Tongue (tissue), 2 donors: ENCODE data around the gene TMOD1. TPM values are rescaled to one million over a fixed set of nuclear protein-coding genes. Genes with fewer than 3 reads are reported as not detected.
A peak's percentile ranks its signal among the peaks of the same experiment; 100 is the strongest.
"Not testable (repeated sequence)": the region's sequence is repeated elsewhere in the genome, so short reads cannot be mapped to it uniquely, and the experiment has no call there.

Experiments used
- DNase-seq: peaks from one replicate; pipeline ENCODE4 v3.0.0-alpha.2; 2015
- total RNA-seq: library from RNA; depleted of rRNA; stranded (reverse); fragments of >200 nt; gene quantifications from one replicate; pipeline ENCODE4 v1.2.3, GENCODE V29; 2014

TMOD1 gene
- total RNA-seq, 1 donor from 2014 or later: 103 TPM

DNA sequence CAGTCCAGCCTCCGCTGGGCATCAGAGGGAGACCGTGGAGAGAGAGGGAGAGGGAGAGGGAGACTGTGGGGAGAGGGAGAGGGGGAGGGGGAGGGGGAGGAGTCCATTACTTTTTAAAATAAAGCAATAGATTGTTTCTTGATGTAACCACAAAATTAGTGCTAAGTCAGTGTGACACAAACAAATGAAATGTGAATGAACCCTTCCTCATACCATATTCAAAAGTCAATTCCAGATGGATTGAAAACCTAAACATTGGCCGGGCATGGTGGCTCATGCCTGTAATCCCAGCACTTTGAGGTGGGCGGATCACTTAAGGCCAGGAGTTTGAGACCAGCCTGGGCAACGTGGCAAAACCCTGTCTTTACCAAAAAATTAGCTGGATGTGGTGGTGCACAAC lies 2.6 kb upstream of the TMOD1 start:
- not testable (repeated sequence) for DNase-seq

DNA sequence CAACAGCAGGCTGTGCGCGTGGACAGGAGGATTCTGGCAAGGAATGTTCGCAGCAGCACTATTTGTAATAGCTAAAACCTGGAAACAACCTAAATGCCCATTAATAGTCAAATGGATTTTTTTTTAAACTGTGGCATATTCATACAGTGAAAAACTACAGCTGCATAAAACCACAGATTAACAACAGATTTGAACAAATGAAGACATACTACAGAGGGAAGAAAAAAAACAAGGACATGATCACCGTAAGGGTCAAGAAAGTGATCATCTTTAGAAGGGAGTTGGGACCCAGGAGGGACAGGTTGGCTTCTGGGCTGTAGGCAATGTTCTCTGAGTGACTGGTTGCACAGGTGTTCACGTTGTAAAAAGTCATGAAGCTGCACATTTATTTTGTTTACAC lies 1.2 kb upstream of the TMOD1 start:
- no peak for DNase-seq

DNA sequence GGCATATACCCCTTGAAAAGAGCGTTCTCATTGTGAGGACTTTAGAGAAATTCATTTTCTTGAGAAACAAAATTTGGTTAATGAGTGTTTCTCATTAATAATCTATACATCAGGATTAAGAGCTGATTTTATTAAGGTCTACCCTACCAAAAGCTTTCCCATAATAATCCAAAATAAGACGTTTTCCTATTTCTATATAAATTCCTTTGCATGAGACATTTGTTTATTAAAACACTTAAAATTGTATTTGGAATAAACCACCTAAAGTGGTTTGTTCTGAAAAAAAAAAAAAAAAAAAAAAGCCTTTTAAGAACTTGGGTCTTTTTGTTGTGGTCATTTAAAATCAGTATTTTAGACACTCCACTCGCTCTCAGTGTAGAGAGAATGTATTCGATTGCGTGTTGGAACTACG lies 695 bp upstream of the TMOD1 start:
- no peak for DNase-seq

DNA sequence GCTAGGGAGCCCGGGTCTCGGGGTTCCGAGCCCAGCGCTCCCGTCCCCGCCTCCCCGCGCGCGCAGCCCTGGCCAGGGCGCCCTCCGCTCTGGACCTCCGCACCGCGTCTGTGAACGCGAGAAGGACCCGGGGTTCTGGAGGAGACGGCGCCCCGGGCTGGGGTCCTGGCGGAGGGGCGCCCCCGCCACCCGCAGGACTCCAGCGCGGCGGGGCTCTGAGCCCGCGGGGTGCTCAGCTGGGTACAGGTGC lies 431 bp downstream of the TMOD1 start:
- DNase-seq: no peak

DNA sequence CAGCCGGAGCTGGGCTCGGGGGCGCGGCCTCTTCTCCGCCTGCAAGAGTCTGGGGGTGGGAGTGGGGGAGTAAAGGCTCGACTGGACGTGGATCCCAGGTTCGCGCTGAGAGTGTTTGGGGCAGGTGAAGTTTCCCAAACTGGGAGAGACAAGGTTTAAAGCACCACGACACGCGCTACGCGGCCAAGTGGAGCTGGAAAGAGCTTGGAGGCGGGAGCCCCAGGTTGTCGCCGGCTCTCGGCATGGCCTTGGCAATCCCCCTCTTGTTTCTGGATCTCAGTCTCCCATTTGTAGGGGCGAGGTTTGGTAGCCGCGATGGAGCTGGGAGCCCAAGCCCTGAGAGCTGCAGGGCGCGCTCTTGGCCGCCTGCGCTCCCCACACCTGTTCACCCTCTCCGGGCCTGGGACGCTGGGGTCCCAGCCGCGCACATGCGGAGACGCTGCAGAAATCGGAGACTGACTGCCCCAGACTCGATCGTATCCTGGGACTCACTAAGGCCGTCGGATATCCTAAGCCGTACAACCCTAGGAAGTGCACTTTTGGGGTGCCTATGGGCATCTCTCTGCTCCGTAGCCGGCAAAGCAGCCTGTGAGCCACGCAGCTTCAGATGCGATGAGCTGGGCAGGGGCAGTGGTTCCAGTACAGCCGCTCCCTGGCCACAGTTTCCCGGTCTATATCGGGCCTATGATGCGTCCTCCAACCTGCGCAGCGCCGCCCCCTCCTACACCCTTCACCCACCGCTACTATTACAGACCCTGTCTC lies 937 bp downstream of the TMOD1 start:
- DNase-seq: peak; percentile 29

DNA sequence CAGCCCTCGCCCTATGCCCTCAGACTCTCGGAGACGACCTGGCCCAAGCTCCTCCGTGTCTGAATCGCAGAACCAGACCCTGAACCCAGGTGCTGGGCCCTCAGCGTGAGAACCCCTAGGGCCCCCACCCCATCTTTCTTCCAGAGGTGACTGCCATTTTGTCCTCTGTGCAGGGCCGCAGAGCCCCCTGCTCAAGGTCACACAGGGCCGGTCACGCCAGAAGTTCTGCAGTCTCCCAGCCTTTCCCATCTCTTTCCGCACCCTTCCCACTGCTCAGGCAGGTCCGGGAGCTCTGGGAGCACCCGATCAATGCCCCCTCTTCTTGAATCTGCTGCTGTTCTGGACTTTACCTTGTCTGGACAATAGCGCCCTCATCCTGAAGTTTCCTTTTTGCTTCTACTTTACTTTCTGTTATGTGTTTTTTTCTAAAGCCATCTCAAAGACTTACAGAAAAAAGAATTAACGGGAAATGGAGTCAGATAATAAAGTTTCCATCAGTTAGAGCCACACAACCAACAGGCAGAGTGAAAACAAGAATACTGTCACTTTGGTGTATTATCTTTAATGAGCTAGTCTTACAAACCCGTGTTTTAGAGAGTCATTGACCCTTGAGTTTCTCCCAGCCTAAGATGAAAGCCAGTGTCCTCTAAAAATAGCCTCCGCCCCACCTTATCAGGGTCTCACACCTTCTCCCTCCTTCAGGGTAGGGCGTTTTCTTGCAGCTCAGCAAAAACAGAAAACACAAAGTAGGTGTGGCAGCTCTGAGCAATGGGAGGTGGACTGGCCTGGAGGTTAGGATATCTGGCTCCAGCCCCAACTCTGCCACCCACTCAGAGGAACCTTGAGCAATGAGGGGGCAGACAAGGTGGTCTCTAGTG lies 1.8 kb downstream of the TMOD1 start:
- no peak for DNase-seq

DNA sequence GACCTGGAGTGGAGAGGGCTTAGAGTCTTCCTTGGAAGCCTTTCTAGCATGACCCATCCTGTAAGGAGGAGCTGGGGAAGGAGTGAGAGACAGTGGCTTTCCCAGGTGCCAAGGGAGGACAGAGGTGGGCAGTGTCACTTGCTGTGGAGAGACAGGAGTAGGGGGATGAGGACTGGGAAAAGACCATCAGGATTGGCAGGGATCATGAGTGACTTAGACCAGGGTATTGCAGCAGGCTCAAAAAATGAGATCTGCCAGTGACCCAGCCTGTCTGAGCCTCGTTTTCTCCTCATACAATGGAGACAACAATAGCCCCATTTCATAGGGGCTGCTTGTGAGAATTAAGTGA lies 2.4 kb downstream of the TMOD1 start:
- no peak for DNase-seq

DNA sequence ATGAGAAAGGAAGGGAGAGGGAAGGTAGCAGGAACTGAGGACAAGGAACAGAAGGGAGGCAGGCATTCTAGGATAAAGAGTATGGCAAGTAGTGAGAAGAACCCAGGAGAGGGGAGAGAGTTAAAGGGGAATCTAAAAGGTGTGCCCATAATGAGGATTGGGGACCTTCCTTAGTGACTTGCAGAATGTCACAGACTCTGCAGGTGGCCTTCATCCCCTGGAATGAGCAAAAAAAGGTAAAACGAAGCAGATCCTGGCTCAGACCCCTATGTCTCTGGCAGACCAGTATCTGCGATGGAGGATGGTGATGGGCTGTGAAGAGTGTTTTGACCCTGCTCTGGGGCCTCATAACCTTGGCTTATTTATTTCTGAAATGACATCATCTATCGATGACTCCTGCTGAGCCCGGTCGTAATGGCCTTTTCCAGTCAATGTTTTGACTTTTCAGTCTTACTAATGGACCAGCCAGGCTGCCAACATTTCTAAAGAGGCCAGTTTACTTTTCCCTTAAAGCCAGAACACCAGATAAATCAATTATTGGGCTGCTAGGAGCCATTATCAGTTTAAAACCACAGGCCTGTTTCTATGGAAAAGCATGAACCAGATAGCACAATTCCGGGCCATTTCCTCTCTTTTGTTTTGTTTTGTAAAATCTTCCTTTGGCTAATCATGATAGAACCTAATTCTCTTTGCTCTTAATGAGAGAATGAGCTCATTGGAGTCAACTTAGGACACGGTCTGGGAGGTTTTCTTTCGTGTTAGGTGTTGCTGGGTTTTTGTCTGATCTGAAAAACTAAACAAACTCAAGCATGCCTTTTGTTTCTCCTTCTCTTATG lies 3.1 kb downstream of the TMOD1 start:
- DNase-seq: no peak

DNA sequence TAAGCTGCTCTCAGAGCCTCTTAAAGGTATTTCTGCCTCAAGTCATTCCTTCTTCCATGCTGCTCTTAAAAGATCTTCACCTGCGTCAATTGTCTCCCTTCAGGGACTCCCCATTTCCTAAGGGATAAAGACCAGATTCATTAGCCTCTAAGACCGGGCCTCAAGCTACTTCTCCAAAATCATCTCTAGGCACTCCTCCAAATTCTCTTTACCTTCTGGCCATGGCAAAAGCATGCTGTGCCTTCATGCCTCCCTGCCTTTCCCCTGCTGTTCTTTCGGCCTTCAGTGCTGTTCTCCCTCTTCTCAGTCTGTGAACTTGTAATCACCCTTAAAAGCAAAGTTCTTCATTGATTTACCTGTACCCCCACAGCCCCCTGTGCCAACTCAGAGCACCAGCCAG lies 4.4 kb downstream of the TMOD1 start:
- no peak for DNase-seq

DNA sequence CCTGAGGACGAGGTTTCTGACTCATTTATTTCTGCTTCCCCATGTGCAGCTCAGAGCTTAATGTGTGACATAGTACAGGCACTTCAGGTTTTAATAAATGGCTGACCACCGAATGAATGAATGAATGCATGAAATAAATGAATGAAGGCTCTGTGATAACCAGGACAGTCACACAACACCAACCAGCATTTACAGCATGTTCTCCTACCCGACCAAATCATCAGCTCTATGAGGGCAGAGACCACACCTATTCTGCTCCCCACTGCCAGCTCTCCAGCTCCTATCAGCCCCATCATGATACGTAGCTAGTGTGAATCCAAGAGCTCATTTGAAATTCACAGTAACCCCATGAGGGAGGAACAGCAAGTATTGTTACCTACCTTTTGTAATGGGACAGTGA lies 4.8 kb downstream of the TMOD1 start:
- no peak for DNase-seq

DNA sequence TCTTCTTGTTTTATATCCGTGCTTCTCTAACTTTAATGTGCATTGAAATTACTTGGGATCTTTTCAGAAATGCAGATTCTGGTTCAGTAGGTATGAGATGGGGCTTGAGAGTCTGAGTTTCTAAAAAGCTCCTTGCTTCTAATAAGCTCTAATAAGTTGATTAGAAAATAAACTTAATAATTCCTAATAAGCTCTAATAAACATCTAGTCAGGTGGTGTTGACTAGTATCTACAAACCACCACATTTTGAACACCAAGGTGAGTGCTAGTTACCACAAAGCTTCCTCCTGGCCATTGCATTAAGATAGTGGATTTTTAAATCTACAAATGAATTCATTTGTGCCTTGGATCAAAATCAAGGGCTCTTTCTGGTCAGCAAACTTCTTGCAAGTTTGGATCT lies 5.3 kb downstream of the TMOD1 start:
- DNase-seq: no peak

DNA sequence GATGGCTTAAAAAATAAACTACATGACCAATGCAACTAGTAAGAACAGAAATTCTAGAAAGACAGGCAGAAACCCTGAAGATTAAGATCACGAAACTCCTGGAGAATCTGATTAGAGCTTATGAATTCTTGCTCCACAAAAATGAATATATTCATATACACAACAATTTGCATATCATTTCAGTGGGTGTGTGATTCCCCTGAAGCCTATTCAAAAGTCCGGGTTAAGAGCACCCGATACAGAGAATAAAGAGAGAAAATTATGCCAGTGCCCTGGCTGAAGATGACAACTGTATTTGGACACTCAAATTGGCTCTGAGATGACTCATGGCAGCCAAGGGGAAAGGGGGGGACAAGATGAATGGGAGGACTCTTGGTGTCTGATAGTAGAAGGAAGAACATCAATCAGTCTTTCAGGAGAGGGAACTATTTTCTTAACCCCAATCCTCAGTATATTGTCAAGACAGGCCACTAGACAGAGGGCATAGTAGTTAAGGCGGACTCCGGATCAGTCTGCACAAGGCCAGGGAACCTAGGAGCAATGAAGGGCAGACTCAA lies 6.0 kb downstream of the TMOD1 start:
- DNase-seq: no peak

DNA sequence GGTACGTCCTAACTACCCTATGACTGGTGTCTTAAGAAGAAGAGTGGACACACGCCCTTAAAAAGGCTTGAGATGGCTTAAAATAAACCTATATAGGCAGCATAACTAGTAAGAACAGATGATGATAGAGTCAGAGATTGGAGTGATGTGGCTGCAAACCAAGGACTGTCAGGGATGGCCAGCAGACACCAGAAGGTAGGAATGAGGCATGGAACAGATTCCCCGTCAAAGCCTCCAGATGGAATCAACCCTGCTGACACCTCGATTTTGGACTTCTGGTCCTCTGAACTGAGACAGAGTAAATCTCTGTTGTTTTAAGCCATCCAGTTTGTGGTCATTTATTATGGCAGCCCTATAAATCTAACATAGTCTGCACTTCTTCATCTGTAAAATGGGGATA lies 7.4 kb downstream of the TMOD1 start:
- DNase-seq: no peak

DNA sequence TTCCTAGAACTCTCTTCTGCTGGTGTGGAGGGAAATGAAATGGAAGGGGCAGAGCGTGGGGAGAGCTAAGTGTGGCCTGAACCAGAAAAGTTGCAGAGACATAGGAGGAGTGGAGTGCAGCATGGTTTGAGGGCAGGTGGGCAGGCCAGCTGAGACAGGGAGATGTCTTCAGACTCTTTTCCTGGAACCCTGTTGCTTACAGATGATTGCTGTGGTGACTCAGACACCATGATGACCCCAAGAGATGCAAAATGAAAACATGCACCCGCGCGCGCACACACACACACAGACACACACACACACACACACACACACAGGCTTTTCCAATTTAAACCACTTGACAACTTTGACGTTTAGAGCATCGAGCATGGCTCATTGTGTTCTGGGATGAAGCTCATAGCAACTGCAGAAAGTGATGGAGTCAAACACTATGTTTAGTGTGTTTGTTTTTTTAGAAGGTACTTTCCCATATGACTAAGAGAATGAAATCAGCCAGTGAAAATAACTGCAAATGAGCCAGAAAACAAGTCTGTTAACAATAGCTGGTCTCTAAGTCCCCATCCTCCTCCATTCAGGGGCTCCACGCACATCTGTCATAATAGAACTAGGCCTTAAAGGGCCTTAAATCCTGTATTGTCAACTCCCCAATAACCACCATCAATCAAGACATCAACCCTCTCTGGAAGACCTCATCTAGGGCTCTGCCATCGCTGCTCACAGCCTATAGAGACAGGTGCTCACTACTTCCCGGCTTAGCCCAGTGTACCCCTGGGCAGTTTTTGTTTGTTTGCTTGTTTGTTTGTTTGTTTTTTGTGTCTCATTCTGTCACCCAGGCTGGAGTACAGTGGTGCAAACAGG lies 9.6 kb downstream of the TMOD1 start:
- peak; percentile 36 for DNase-seq

DNA sequence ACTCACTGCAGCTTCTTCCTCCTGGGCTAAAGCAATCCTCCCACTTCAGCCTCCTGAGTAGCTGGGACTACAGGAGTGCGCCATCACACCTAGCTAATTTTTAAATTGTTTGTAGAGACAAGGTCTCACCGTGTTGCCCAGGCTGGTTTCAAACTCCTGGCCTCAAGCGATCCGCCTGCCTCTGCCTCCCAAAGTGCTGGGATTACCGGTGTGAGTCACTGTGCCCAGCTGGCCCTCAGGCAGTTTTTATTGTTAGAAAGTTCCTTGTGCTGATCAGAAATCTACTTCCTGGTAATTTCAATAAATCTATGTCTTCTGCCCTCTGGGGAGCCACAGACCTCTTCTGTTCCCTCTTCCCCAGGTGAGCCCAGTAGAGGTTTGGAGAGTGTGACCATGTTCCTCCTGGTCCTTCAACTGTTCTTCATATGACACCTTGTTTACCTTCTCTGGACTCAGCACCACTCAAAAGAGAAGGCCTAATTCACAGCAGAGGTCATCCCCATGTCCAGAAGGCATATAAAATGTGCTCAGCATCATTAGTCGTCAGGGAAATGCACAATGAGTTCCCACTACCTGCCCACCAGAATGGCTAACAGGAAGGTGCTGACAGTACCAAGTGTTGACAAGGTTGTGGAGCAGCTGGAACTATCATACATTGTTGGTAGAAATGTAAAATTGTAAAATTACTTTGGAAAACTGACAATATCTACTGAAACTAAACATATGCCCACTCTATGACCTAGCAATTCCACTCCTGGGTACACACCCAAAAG lies 10.4 kb downstream of the TMOD1 start:
- no peak for DNase-seq

DNA sequence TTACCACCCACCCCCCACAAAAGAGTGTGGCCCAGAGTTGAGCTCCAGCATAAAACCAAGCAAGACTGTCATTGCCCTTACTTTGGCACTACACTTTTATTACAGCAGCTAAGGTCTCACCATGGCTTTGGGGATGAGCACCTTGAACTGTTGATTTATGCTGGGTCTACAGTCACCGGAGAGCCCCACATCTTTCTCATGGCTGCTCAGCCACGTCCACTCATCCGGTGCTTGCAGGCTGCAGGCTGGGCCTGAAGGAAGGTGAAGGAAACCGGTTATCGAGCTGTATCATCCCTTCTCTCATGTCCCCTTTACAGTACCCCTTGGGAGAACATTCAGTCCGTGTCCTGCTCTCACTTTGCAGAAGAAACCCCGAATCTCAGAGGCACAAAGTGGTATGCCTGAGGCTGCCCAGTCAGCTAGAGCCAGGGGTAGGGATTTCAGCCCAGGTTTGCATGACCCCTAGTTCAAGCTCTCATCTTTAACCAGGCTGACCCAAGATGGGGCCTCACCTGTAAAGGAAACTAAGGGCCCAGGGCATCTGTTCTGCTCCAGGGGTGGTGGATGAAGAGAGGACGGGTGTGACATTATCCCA lies 11.6 kb downstream of the TMOD1 start:
- DNase-seq: no peak

DNA sequence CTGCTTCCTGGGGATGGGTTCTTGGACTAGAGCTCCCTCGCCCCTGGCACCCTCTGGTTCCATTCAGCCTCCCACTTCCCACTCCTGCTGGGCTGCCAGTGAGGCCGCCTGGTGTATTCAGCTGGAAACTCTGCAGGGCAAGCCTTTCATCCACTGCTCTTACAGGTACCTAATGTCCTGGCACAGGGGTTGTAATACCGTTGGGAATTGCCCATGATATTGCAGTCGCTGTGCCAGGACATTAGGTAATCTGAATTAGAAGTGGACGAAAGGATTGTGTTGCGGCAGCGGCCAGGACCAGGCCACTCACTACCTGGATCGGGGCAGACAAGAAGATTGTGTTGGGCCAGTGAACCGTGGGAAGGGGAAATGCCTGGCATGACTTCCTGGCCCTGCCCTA lies 13.1 kb downstream of the TMOD1 start:
- DNase-seq: no peak

DNA sequence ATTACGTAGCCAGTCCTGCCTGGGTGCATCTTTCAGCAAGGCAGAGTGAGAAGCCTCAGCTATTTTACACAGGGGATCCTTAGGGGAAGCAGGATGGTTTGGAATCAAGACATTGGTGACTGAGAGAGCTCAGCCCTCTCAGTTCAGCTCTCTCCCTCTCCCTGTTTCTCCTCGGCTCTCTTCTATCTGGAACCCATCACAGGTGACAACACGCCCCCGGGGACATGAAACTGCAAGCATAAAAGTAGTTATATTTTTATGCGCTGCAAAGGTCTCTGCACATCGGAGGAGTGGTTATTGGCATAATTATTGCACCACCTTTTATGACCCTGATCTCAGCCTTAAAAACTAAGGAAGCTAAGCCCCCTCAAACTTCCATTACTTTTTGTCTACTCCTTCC lies 14.2 kb downstream of the TMOD1 start:
- DNase-seq: no peak

DNA sequence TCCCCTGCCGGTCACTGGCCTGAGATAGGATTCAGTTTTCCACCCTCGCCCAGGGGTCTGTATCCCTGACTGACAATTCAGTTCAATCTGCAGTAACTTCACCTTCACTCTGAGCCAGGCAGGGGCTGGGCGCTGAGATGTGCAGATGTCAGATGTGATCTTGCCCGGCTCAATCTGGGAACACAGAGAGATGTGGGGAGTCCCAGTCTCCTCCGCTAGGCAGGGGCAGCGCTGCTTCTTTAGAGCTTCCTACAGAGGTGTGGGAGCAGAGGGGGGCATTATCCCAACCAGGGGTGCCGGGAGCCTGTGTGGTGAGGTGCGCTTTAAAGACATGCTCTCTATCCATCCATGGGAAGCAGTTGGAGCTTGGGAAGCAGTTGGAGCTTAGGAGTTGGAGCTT lies 14.6 kb downstream of the TMOD1 start:
- DNase-seq: no peak

DNA sequence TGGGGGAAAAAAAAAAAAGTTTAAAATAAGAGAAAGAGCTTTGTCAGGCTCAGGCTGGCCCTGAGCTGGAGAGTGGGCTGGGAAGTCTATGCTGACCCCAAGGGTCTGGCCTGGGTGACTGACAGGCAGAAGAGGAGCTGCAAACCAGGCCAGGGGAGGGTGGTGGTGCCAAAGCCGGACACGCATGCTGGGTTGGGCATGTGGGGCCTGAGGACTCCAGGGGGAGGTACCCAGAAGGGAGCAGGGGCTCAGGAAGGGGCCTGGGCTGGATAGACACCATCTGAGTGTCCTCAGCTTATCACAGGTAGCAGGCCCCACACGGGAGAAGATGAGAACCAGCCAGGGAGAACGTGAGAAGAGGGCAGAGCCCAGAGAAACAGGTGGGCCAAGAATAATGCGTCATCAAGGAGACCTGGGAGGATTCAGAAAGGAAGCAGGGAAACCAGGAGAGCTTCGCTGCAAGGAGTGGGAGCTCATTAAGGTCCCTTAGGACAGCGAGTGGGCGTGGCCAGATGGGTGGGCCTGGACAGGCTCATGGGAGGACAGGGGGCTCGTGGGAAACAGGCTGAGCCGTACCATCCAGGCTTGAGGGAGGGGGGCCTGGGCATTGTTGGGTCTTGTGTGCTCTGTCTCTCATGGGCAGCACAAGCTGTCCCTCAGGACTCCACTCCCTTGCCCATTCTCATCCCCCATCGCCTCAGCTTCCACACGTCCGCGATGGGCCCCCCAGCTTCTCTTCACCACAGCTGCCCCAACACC lies 16.0 kb downstream of the TMOD1 start:
- no peak for DNase-seq
